ENCODE measurements around the gene FLAD1. TPM values are rescaled to one million over a fixed set of nuclear protein-coding genes. Genes with fewer than 3 reads are reported as not detected.

FLAD1 gene
- total RNA-seq, 1 experiment from 2014 or later: 75.1 TPM

- no peak for DNase-seq
- TF ChIP-seq, protein P1, sequence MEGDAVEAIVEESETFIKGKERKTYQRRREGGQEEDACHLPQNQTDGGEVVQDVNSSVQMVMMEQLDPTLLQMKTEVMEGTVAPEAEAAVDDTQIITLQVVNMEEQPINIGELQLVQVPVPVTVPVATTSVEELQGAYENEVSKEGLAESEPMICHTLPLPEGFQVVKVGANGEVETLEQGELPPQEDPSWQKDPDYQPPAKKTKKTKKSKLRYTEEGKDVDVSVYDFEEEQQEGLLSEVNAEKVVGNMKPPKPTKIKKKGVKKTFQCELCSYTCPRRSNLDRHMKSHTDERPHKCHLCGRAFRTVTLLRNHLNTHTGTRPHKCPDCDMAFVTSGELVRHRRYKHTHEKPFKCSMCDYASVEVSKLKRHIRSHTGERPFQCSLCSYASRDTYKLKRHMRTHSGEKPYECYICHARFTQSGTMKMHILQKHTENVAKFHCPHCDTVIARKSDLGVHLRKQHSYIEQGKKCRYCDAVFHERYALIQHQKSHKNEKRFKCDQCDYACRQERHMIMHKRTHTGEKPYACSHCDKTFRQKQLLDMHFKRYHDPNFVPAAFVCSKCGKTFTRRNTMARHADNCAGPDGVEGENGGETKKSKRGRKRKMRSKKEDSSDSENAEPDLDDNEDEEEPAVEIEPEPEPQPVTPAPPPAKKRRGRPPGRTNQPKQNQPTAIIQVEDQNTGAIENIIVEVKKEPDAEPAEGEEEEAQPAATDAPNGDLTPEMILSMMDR (IDR thresholded peaks at IDR 0.05; ENCODE audit: unreplicated experiment): no peak
- CTCF ChIA-PET: interaction anchor here (0.5 to 1.8 kb wide), 7 partner anchors 11 to 269 kb away, joined by 3 to 12 read pairs (median 5); partner anchors contain the start of gene PYGO2
- no peak overlapping the region for H3K4me3 Mint-ChIP-seq (ENCODE audit: low read depth, unreplicated experiment)
- H3K9me3 Mint-ChIP-seq (ENCODE audit: low read depth, unreplicated experiment): no peaks in the 10 kb centered on the region
- H3K27me3 Mint-ChIP-seq (ENCODE audit: unreplicated experiment): no peaks in the 10 kb centered on the region
- H3K36me3 Mint-ChIP-seq (ENCODE audit: insufficient read depth, unreplicated experiment): peaks cover 22% of the 10 kb centered on the region
- H3K27ac Mint-ChIP-seq (ENCODE audit: unreplicated experiment): no peak overlapping the region
- peaks cover 36% of the 10 kb centered on the region for H3K4me1 Mint-ChIP-seq (ENCODE audit: low read depth, unreplicated experiment)
- no TSS peak for BruUV-seq (replicated peaks)
- intact Hi-C loops (cut with micrococcal nuclease; ENCODE audit: unreplicated experiment): loop anchor here (5.0 kb wide), 1 partner anchor 90 kb away; the partner anchor contains the start of gene EFNA4
Measured at GRCh38 chr1:154972213-154972516, 11.0 kb upstream of the FLAD1 start.

DNA sequence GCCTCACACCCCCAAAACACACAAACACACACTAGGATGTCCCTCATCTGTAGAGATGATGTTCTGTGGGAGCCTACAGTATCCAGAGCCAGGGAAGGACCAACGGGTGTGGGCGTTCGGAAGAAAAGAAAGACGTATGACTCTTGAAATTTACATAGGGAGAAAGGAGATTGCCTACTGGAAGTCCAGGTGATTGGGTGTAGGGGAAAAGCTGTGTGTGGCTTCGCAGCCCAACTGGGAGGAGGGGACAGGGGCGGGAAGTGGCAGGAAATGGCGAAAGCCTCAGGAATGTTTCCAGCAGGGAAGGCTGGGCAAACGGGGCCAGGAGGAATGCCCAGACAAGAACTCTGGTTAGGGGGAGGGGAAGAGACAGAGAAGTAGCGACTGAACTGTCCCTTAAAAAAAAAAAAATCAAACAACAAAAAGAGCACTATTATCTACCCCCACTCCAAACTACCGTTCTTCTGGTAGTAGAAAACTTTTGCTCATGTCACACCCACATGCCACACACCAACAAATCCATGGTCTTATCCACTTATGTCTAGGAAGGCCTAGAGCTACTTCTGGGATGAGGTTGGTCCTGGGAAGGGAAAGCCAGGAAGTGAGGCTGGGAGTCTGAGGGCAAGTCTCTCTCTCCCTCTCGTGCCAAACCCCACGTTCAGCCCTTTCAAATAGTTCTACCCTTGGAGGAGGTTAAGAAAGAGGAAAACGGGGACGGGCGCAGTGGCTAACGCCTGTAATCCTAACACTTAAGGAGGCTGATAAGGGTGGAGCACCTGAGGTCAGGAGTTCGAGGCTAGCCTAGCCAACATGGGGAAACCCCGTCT is 10.4 kb upstream of the FLAD1 start:
- intact Hi-C loops (cut with micrococcal nuclease; ENCODE audit: unreplicated experiment): loop anchor here (5.0 kb wide), 1 partner anchor 90 kb away; the partner anchor contains the start of gene EFNA4
- H3K9me3 Mint-ChIP-seq (ENCODE audit: low read depth, unreplicated experiment): no peaks in the 10 kb centered on the region
- H3K36me3 Mint-ChIP-seq (ENCODE audit: insufficient read depth, unreplicated experiment): peaks cover 16% of the 10 kb centered on the region
- H3K27me3 Mint-ChIP-seq (ENCODE audit: unreplicated experiment): no peaks in the 10 kb centered on the region
- H3K4me1 Mint-ChIP-seq (ENCODE audit: low read depth, unreplicated experiment): peaks cover 36% of the 10 kb centered on the region
- TF ChIP-seq, protein P1 (IDR thresholded peaks at IDR 0.05; ENCODE audit: unreplicated experiment): no peak
- CTCF ChIA-PET: interaction anchor here (0.5 to 1.8 kb wide), 11 partner anchors 11 to 89 kb away, joined by 3 to 12 read pairs (median 5); partner anchors contain the start of genes FLAD1 and PYGO2
- TSS peak; percentile 66 for BruUV-seq (replicated peaks)
- H3K4me3 Mint-ChIP-seq (ENCODE audit: low read depth, unreplicated experiment): no peak overlapping the region
- H3K27ac Mint-ChIP-seq (ENCODE audit: unreplicated experiment): no peak overlapping the region
- DNase-seq: peak; percentile 85

DNA sequence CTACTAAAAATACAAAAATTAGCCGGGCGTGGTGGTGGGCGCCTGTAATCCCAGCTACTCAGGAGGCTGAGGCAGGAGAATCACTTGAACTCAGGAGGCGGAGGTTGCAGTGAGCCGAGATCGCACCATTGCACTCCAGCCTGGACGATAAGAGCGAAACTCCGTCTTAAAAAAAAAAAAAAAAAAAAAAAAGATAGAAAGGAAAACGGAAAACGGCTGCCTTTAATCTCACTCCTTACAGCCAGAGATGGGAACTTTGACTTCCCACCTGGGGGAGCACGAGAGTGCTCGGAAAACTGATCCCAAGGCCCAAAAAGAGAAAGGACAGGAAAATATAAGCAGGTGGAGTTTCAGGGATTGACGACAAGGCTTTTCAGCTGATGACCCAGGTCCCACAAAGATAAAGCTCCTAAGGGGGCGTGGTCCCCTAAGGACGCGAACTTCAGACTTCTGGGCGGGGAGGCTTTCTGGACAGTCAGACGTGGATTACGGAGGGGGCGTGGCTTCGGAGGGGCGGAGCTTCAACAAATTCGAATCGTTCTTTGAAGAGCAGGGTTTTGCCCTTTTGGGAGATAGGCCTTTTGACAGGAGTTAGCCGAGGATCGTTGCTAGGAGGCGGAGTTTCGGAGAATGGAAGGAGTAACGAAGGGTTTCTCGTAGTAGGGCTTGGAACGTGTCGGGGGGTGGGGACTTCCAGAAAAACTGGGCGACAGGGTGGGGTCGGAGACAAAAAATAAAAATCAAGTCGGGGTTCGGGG is 9.6 kb upstream of the FLAD1 start:
- CTCF ChIA-PET: interaction anchor here (0.6 to 1.1 kb wide), 17 partner anchors 10 to 194 kb away, joined by 3 to 14 read pairs (median 4); partner anchors contain the start of genes FLAD1, PBXIP1 and ZBTB7B
- no peak overlapping the region for H3K27ac Mint-ChIP-seq (ENCODE audit: unreplicated experiment)
- TF ChIP-seq, protein P1 (IDR thresholded peaks at IDR 0.05; ENCODE audit: unreplicated experiment): no peak
- no peaks in the 10 kb centered on the region for H3K27me3 Mint-ChIP-seq (ENCODE audit: unreplicated experiment)
- intact Hi-C loops (cut with micrococcal nuclease; ENCODE audit: unreplicated experiment): loop anchor here (1.0 to 5.0 kb wide), 2 partner anchors 28 to 89 kb away; partner anchors contain the start of gene EFNA4
- H3K4me1 Mint-ChIP-seq (ENCODE audit: low read depth, unreplicated experiment): peaks cover 36% of the 10 kb centered on the region
- DNase-seq: peak; percentile 99
- no peaks in the 10 kb centered on the region for H3K9me3 Mint-ChIP-seq (ENCODE audit: low read depth, unreplicated experiment)
- H3K4me3 Mint-ChIP-seq (ENCODE audit: low read depth, unreplicated experiment): no peak overlapping the region
- peaks cover 11% of the 10 kb centered on the region for H3K36me3 Mint-ChIP-seq (ENCODE audit: insufficient read depth, unreplicated experiment)
- BruUV-seq (replicated peaks): no TSS peak

DNA sequence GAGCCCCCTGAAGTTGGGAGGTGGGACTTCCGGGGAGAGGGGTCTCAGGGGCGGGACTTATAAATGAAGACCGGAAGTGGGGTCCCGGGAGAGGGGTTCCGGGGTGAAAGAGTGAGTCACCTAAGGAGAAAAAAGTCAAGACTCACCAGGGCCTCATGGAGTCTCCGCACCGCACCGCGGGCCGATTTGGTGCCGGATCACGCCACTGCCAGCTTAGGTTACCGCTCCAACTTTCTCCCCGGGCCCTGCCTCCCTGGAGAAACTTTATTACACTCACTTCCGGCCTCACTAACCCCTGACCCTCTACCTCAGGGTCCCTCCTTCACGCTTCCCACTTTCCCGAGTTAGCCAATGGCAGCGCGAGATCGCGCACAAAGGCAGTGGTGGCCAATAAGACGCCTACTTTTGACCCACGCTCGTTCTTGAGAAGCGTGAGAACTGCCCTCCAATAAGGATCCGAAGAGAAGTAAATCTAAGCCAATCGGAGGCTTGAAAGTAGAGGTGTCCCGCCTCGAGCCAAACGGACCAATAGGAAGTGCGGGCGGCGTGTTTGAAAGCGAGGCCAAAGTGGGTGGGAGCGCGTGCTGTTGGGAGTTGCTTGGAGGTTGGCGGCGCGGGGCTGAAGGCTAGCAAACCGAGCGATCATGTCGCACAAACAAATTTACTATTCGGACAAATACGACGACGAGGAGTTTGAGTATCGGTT is 8.9 kb upstream of the FLAD1 start, which contains the start of gene CKS1B:
CKS1B (plus strand) TSS at position 580 of the 706 bp plus-strand sequence; CDS start at position 645, 65 bp downstream.
- CTCF ChIA-PET: interaction anchor here (0.6 to 1.1 kb wide), 18 partner anchors 9 to 193 kb away, joined by 3 to 14 read pairs (median 4); partner anchors contain the start of genes FLAD1, PBXIP1 and ZBTB7B
- peaks cover 12% of the 10 kb centered on the region for H3K36me3 Mint-ChIP-seq (ENCODE audit: insufficient read depth, unreplicated experiment)
- peak; percentile 96 for DNase-seq
- BruUV-seq (replicated peaks): no TSS peak
- H3K9me3 Mint-ChIP-seq (ENCODE audit: low read depth, unreplicated experiment): no peaks in the 10 kb centered on the region
- no peak within 1 kb of the TSS for H3K4me3 Mint-ChIP-seq (ENCODE audit: low read depth, unreplicated experiment)
- no peak within 1 kb of the TSS for H3K27ac Mint-ChIP-seq (ENCODE audit: unreplicated experiment)
- TF ChIP-seq, protein P1 (IDR thresholded peaks at IDR 0.05; ENCODE audit: unreplicated experiment): no peak
- H3K4me1 Mint-ChIP-seq (ENCODE audit: low read depth, unreplicated experiment): peaks cover 33% of the 10 kb centered on the region
- H3K27me3 Mint-ChIP-seq (ENCODE audit: unreplicated experiment): no peaks in the 10 kb centered on the region
- intact Hi-C loops (cut with micrococcal nuclease; ENCODE audit: unreplicated experiment): loop anchor here (1.0 to 5.0 kb wide), 2 partner anchors 27 to 88 kb away; partner anchors contain the start of gene EFNA4
